GM18526 (cell line): ENCODE data around the gene F8.
"Not testable (repeated sequence)": the region's sequence is repeated elsewhere in the genome, so short reads cannot be mapped to it uniquely, and the experiment has no call there.

ENCODE experiments used
- POLR2A ChIP-seq: IDR thresholded peaks from 3 replicates; pipeline ENCODE4 v1.6.1; 2011; ENCODE audit not compliant: insufficient read length; ENCODE audit errors: extremely low read depth

Gene F8

DNA sequence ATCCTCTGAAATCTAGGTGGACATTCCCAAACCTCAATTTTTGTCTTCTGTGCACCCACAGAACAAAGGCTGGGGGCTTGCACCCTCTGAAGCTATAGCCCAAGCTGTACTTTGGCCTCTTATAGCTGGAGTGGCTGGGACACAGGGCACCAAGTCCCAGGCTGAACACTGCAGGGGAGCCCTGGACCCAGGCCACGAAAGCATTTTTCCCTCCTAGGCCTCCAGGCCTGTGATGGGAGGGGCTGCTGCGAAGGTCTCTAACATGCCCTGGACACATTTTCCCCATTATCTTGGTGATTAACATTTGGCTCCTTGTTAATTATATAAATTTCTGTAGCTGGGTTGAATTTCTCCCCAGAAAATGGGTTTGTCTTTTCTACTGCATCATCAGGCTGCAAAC lies 108.5 kb downstream of the F8 start:
- TF ChIP-seq POLR2A: no peak

DNA sequence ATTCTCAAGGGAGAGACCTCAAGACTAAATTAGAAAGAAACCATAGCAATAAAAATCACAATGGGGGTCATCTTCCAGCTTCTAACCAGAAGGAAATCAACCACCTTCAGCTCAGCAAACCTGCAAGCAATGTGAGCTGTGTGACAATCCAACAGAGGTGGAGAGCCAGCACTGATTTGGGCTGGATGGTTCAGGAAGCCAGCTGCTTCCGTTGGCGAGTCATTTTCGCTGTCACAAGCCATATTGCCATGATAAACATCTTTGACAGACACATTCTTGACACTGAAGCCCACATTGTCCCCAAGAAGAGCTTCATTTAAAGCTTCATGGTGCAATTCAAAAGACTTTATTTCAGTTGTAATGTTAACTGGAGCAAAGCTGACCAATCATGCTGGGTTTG lies 113.7 kb downstream of the F8 start:
- TF ChIP-seq POLR2A: no peak

DNA sequence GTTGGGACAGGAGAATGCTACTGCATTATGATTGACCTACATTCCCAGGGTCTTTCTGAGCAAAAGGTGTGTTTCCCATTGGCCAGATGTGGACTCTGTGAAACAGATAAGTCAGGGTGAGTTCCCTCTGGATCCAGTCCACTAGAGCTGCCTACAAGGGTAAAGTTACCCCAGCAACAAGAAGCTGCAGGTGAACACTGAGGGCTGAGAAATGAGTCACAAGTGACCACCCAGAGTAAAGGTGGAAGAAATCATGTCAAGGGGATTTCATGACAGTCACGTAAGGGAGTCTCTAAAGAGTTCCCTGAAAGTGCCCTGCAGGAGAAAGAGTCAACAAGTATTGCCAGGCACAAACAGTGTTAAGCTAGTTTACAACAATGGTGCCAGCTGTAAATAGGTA lies 120.1 kb downstream of the F8 start:
- no peak for TF ChIP-seq POLR2A

DNA sequence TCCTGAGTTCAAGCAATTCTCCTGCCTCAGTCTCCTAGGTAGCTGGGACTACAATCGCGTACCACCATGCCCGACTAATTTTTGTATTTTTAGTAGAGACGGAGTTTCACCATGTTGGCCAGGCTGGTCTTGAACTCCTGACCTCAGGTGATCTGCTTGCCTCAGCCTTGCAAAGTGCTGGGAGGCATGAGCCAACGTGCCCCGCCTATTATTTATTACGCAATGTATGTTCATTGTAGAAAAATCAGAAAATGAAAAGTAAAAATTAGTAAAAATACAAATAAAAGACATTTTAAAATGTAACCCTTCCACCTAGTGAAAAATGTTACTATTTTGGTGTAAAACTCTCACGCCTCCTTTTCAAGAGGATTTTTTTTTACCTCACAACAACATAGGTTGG lies 122.2 kb downstream of the F8 start:
- no peak for TF ChIP-seq POLR2A

DNA sequence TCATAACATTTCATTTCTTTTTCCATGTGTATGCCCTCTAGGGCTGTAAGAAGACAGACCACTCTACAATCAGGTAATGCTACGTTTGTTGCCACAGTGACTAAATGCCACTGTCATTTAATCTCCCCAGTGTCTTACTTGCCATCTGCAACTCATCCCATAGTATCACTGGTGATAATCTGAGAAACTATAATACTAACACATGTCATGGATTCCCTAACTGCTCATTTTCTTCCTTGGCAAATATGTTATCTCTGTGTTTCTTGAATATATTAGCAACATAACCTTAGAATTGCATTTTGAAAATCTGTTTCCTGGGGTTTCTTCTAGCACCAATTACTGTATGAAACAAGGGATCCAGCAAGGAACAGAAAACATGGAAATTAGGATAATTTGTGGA lies 130.2 kb downstream of the F8 start:
- TF ChIP-seq POLR2A: no peak

DNA sequence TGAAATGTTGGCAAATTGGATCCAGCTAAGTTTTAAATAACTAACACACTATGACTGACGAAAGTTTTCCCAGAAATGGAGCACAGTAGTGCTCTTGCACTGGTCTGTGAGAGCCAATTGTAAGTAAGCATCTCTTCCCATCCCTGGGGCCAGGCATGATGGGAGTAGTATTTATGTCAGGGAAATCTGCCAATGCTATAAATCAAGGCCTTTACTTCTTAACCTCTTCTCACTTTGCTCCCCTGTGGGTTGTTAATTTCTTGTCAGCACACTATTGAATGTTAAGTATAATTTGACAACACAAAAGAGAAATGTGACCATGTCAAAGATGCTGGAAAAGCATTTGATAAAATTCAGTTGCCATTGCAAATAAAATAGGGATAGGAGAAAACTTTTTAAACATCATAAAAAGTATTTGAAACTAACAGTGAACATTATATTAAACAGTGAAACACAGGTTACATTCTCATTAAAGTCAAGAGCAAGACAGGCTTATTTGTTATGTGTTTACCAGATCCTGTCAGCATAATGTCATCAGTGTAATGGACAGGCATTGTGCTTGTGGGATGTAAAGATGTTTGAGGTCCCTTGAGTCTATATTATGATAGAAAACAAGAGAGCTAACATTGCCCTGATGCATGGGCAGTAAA lies 131.4 kb downstream of the F8 start:
- no peak for TF ChIP-seq POLR2A

DNA sequence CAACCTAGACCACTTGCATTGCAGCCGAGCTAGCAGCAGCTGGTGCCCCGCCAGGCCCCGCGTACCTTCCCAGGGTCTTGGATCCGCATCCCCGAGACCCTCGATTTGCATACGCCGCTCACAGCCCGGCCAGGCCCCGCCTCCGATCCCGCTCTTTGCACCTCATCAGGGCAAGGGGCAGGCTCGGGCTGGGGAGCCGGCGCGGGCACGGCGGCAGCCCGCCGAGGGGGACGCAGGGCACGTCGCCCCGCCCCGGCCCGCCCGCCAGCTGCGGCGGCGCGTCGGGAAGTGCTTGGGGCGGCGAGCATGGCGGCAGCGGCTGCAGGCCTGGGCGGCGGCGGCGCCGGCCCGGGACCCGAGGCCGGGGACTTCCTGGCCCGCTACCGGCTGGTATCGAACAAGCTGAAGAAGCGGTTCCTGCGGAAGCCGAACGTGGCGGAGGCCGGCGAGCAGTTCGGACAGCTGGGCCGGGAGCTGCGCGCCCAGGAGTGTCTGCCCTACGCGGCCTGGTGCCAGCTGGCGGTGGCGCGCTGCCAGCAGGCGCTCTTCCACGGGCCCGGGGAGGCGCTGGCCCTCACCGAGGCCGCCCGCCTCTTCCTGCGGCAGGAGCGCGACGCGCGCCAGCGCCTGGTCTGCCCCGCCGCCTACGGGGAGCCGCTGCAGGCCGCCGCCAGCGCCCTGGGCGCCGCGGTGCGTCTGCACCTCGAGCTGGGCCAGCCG lies 136.3 kb downstream of the F8 start, which contains the start of gene F8A1:
F8A1 (plus strand) TSS at position 287 of the 720 bp plus-strand sequence; CDS start at position 307, 20 bp downstream.
- TF ChIP-seq POLR2A: not testable (repeated sequence)

DNA sequence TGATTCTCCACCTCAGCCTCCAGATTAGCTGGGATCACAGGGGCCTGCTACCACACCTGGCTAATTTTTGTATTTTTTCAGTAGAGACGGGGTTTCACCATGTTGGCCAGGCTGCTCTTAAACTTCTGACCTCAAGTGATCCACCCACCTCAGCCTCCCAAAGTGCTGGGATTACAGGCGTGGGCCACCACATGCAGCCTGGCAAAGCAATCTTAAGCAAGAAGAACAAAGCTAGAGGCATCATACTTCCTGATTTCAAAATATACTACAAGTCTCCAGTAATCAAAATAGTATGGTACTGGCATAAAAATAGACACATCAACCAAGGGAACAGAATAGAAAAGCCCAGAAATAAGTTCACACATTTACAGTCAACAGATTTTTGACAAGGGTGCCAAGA lies 149.2 kb downstream of the F8 start:
- no peak for TF ChIP-seq POLR2A

DNA sequence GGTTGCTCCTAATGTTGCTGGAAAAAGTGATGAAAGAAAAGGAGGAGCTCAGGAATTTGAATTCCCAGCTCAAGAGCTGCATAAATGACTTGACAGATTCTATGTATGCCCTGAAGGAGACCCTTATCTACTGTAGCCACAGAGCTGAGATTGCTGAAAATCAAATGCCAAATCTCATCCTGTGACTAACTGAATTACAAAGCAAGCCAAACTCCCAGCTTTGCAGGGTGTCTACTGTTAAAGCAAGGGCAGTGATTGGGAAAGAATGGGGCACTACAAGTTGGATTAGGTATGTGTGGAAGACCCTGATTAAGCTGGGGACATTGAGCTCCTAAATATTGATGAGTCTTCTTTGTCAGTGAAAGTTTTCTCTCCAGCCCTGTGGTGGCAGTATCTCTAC lies 167.3 kb downstream of the F8 start:
- no peak for TF ChIP-seq POLR2A

DNA sequence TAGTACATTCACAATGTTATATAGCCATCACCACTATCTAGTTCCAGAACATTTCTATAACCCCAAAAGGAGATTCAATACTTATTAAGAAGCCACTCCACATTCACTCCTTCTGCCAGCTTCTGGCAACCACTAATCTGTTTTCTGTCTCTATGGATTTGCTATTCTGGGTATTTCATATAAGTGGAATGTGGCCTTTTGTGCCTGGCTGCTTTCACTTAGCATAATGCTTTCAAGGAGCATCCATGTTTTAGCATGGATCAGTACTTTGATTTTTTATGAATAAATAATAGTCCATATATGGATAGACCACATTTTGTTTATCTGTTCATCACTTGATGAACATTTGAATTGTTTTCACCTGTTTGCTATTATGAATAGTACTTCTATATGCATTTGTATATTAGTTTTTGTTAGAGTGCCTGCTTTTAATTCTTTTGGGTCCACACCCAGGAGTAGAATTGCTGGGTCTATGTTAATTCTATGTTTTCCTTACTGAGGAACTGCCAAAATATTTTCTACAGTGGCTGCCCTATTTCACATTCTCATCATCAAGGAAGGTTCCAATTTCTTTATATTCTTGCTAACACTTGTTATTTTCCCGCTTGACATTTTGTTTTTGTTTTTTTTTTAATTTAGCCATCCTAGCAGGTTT lies 171.4 kb downstream of the F8 start:
- TF ChIP-seq POLR2A: no peak

DNA sequence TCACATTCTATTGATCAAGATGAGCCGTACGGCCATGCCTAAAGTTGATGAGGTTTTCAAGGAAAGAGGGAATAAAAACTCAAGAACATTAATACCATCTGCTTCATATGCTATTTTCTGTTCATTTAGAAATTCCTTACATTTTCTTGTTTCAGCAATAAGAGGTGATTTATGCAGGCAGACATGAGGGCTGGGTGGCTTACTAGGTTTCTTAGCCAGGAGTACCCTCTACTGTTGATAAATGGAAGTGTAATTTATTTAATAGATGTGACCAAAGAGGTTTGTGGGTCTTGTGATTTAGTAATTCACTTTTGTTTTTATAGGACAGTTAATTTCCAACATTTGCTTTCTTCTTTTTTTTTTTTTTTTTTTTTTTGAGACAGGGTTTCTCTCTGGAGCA lies 181.7 kb downstream of the F8 start:
- TF ChIP-seq POLR2A: no peak

DNA sequence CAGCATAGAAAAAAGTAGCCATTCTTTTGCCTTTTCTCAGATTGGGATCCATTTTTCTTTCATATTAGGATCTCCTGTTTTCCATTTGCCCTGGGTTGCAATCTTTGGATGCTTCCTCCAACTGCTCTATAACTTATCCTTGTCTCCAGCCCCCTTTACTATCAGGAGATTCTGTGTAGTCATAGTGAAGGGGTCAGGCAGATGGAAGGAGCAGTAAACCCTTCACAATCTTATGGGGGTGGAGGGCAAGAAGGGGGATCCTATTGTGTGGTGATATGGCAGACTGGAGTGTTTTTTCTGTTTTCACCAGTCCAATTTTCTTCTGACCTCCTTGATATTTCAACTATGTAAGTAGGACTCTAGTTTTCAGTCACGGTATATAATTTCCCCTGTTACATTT lies 186.4 kb downstream of the F8 start:
- TF ChIP-seq POLR2A: no peak

DNA sequence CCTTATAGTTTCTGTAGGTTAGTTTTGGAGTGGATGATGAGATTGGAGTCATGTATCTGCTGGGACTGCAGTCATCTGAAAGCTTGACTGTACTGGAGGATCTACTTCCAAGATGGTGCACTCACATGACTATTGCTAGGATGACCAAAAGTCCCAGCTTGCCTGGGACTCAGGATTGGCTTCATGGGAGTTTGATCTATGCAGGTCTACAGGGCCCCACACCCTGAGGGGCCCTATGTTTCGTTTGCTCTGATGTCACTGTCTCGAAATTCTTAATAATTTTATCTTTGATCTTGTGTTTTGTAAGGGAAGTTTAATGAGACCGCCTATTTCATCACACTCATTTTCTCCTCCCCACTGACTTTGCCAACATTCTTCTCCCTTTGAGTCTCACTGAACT lies 188.0 kb downstream of the F8 start, which contains the start of gene SMIM9:
SMIM9 (minus strand) TSS at position 101 of the 400 bp plus-strand sequence. CDS start 3,806 bp downstream, outside the sequence.
- TF ChIP-seq POLR2A: no peak

DNA sequence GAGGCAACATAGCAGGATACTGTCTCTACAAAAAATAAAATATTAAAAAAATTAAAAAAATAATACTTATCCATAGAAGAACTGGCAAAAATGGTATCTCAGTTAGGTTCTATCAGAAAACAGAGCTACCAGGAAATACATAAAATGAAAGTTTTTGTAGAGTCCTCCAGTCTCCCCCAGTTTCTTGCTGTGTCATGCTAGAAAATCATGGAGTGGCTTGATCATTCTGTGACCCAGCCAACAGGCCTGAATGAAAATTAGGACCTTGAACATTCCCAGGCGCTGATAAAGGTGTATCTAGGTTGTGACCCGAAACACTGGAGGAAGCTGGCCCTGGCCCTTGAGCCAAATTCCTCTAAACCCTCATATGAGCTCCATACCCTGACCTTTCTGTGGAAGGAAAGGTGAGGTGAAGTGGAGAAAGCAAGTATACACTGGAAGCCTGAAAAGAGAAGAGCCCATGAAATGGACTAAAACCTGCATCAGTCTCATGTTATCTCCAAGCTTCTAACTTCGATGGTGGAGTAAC lies 188.7 kb downstream of the F8 start:
- TF ChIP-seq POLR2A: no peak

DNA sequence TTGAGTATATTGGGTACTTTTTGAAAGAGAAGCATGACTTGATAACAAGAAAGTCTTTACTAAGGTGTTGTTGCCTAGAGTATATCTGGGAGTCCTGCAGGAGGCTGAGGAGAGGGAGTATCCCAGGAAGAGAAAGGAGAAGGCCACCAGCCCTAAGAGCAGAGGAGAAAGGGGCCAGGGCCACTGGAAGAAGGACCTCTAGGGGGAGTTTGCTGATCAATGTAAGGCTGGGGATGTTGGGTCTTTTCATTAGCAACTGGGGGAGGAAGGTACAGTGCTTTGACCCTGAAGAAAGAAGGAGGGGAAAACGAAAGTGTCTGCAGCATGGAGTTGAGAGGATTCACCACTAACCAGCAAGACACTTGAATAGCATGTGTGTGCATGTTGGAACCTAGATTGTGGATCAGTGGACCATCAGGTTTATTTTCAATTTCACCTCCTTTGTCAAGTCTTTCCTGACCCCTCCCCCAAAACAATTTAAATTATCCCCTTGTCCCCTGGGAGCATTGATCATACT lies 192.5 kb downstream of the F8 start:
- no peak for TF ChIP-seq POLR2A

DNA sequence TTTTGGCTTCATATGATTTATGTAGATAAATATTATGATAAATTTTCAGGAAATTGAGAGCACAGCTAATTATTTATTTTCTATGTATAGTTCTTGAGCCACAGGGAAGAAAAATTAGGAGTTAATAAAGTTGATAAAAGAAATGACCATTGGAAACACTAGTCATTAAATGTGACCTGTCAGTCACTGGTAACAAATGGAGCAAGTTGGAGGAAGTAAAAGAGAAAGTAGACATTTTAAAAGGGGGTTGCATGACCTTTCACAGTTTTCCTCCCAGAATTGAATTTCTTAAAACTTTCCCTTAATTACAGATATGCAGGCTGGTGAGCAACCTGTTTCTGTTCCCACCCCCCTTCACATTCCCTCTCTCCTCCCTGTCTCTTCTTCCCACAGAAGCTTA lies 193.4 kb downstream of the F8 start:
- no peak for TF ChIP-seq POLR2A

DNA sequence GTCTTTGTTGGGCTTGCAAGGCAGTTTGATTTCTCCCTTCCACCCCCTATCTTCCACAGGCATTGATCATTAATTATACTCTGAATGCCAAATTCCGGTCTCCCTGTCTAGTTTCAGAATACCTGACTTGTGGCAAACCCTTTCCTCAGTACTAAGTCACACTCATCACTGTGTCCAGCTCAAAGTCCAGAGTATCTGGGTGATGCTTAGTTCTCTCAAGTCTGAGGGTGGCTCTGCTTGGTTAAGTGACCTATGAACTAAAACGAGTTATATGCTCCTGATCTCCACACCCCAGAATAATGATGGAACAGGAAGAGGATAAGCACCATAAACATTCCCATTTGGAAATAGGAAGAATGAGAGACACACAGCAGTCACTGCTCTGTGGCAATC lies 194.5 kb downstream of the F8 start:
- no peak for TF ChIP-seq POLR2A
